ENCODE results near the gene LY6G5B. TPM values are rescaled to one million over a fixed set of nuclear protein-coding genes. Genes with fewer than 3 reads are reported as not detected.

LY6G5B gene
- total RNA-seq, 4 donors from 2014 or later = 2.4 to 21.3 (median 10.3) TPM

DNA sequence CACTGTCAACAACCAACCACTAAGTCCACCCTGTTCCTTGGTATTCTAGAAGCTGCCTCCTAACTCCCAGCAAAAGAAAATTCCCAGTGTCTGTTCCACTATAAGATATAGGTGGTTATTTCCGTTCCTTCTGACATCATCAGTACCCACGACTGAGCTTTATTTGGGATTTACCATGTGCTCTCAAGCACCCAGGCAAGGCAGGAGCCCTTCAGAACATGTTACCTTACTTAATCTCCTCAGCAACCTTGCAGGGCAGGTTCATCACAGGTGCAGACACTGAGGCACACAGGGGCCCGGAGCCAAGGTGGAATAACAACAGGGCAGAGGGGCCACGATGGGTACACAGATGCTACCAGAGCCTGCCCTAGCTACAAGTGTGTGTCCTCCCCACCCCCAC is 22.6 kb downstream of the LY6G5B start:
- H3K9me3 ChIP-seq = no peaks in the 10 kb centered on the region
- TF ChIP-seq POLR2AphosphoS5 (IDR thresholded peaks at IDR 0.05) (no peak), POLR2A (IDR thresholded peaks at IDR 0.05) (no peak)
- TF ChIP-seq, protein P1, sequence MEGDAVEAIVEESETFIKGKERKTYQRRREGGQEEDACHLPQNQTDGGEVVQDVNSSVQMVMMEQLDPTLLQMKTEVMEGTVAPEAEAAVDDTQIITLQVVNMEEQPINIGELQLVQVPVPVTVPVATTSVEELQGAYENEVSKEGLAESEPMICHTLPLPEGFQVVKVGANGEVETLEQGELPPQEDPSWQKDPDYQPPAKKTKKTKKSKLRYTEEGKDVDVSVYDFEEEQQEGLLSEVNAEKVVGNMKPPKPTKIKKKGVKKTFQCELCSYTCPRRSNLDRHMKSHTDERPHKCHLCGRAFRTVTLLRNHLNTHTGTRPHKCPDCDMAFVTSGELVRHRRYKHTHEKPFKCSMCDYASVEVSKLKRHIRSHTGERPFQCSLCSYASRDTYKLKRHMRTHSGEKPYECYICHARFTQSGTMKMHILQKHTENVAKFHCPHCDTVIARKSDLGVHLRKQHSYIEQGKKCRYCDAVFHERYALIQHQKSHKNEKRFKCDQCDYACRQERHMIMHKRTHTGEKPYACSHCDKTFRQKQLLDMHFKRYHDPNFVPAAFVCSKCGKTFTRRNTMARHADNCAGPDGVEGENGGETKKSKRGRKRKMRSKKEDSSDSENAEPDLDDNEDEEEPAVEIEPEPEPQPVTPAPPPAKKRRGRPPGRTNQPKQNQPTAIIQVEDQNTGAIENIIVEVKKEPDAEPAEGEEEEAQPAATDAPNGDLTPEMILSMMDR (IDR thresholded peaks at IDR 0.05) = no peak
- 87% methylated on average over 4 of the region's 4 CpGs; no CpG with 5 or more reads in 1 of the 2 donors for WGBS, 2 donors (ENCODE audit: low coverage in 1 of 2)
- intact Hi-C loops (cut with DNase I; ENCODE audit: low total_unique reads) (no loop called here), in situ Hi-C loops (cut with MboI; ENCODE audit: low pct_ligation_motif_present in 1 of 4, low pct_unique_long_range_greater_than_20kb in 1 of 4, low sequenced_read_pairs in 3 of 4) (no loop called here)
- no peak overlapping the region for H3K4me3 ChIP-seq
- no peak overlapping the region for H3K27ac ChIP-seq
- DNase-seq = no peak
- H3K4me1 ChIP-seq = no peaks in the 10 kb centered on the region
- no peaks in the 10 kb centered on the region for H3K27me3 ChIP-seq
- H3K36me3 ChIP-seq = peaks cover 0 to 55% (median 29%) of the 10 kb centered on the region in 4 donors

DNA sequence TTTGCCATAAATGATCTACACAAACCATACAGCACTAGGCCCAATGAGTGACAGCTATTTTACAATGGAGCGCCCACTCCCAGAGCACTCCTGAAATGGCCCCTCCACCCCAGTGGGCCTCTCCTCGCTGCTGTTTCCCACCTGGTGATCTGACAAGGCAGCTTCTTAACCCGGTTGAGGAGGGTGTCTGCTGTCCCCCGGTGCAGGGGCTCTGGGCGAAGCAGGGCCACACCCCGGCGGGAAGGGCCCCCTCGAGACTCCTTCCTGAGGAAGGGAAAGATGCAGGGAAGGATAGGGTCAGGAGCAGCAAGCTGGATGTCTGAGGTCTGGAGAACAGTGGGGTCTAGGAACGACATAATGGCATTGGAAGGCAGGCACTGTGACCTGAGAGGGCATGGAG is 23.1 kb downstream of the LY6G5B start:
- no peak for DNase-seq
- H3K4me3 ChIP-seq = no peak overlapping the region
- no peaks in the 10 kb centered on the region for H3K9me3 ChIP-seq
- 78 to 91% methylated on average over 2 to 9 of the region's 9 CpGs for WGBS, 2 donors (ENCODE audit: low coverage in 1 of 2)
- H3K27me3 ChIP-seq = no peaks in the 10 kb centered on the region
- no peaks in the 10 kb centered on the region for H3K4me1 ChIP-seq
- intact Hi-C loops (cut with DNase I; ENCODE audit: low total_unique reads) (no loop called here), in situ Hi-C loops (cut with MboI; ENCODE audit: low pct_ligation_motif_present in 1 of 4, low pct_unique_long_range_greater_than_20kb in 1 of 4, low sequenced_read_pairs in 3 of 4) (no loop called here)
- H3K36me3 ChIP-seq = peaks cover 0 to 50% (median 26%) of the 10 kb centered on the region in 4 donors
- no peak overlapping the region for H3K27ac ChIP-seq
- TF ChIP-seq, protein P1 (IDR thresholded peaks at IDR 0.05) = no peak
- TF ChIP-seq EP300 (IDR thresholded peaks at IDR 0.05; ENCODE audit: low read depth) = no peak
- TF ChIP-seq POLR2AphosphoS5 (IDR thresholded peaks at IDR 0.05) = no peak
- no peak for TF ChIP-seq POLR2A (IDR thresholded peaks at IDR 0.05)

DNA sequence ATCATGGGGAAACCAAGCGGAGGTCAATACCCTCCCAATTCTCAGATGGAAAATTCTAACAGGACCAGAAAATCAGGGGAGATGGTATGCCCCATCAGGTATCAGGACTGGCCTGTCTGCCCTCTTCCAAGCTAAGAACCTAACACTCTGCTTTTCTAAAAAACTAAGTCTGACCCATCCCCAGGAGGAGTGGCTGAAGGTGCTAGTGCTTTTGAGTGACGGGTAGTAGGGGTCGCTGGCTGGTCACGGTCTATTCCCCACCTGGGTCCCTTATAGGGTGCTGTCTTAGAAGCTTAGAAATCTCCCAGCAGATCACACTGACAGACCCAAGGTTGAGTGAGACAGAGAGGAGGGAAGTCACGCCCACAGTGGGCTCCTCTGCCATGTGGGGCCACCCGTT is 23.8 kb downstream of the LY6G5B start:
- TF ChIP-seq, protein P1 (IDR thresholded peaks at IDR 0.05) = no peak
- TF ChIP-seq EP300 (IDR thresholded peaks at IDR 0.05; ENCODE audit: low read depth) (no peak), POLR2AphosphoS5 (IDR thresholded peaks at IDR 0.05) (no peak)
- WGBS, 2 donors (ENCODE audit: low coverage in 1 of 2) = 90% methylated on average over 6 of the region's 6 CpGs; no CpG with 5 or more reads in 1 of the 2 donors
- H3K27ac ChIP-seq = no peak overlapping the region
- DNase-seq = no peak
- in situ Hi-C loops (cut with MboI; ENCODE audit: low pct_ligation_motif_present in 1 of 4, low pct_unique_long_range_greater_than_20kb in 1 of 4, low sequenced_read_pairs in 3 of 4) = no loop called here
- no peaks in the 10 kb centered on the region for H3K9me3 ChIP-seq
- peaks cover 0 to 44% (median 21%) of the 10 kb centered on the region in 4 donors for H3K36me3 ChIP-seq
- H3K4me3 ChIP-seq = no peak overlapping the region
- intact Hi-C loops (cut with DNase I; ENCODE audit: low total_unique reads) = no loop called here
- no peaks in the 10 kb centered on the region for H3K27me3 ChIP-seq
- no peaks in the 10 kb centered on the region for H3K4me1 ChIP-seq

DNA sequence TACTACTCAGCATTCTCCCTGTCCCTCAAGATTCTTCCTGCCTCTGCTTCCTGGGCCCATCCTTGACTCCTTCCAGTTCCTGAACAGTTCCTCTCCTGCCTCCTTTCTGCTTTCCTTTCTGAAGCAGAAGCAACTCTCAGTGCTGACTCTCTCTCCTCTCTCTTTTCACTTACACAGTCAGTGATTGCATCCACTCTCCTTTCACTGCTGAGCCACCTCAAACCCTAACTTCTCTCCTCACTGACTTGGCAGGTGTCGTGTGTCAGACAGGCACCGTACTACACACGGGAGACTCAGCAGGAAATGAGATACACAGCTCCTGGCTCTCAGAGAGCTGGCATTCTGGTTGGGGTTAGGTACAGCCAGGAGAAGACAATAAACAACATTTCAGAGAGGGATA is 27.8 kb downstream of the LY6G5B start:
- no peak for DNase-seq
- no peaks in the 10 kb centered on the region for H3K9me3 ChIP-seq
- 55 to 57% methylated on average over 3 of the region's 3 CpGs for WGBS, 2 donors (ENCODE audit: low coverage in 1 of 2)
- in situ Hi-C loops (cut with MboI; ENCODE audit: low pct_ligation_motif_present in 1 of 4, low pct_unique_long_range_greater_than_20kb in 1 of 4, low sequenced_read_pairs in 3 of 4) = no loop called here
- no peak overlapping the region for H3K4me3 ChIP-seq
- peaks cover 17 to 20% (median 18%) of the 10 kb centered on the region in 4 donors for H3K4me1 ChIP-seq
- TF ChIP-seq POLR2A (IDR thresholded peaks at IDR 0.05) = no peak
- no peak for TF ChIP-seq EP300 (IDR thresholded peaks at IDR 0.05; ENCODE audit: low read depth)
- TF ChIP-seq, protein P1 (IDR thresholded peaks at IDR 0.05) = no peak
- no peak for TF ChIP-seq POLR2AphosphoS5 (IDR thresholded peaks at IDR 0.05)
- intact Hi-C loops (cut with DNase I; ENCODE audit: low total_unique reads) = no loop called here
- H3K36me3 ChIP-seq = peaks cover 0 to 33% (median 12%) of the 10 kb centered on the region in 4 donors
- no peak overlapping the region for H3K27ac ChIP-seq
- no peaks in the 10 kb centered on the region for H3K27me3 ChIP-seq
